GM19452 (cell line): ENCODE data around the gene THSD7A.

Experiments used
- ATAC-seq: cut with Tn5 transposase; IDR thresholded peaks from one replicate; pipeline ENCODE4 v1.9.1; 2021; ENCODE audit not compliant: unreplicated experiment

The THSD7A gene

GRCh38 chr7:11831736-11832495 lies at the start of gene THSD7A:
Gene THSD7A, minus strand, starts transcription at chr7:11832198. Its CDS starts 252 bp downstream, at chr7:11831946.
- no peak for ATAC-seq

DNA sequence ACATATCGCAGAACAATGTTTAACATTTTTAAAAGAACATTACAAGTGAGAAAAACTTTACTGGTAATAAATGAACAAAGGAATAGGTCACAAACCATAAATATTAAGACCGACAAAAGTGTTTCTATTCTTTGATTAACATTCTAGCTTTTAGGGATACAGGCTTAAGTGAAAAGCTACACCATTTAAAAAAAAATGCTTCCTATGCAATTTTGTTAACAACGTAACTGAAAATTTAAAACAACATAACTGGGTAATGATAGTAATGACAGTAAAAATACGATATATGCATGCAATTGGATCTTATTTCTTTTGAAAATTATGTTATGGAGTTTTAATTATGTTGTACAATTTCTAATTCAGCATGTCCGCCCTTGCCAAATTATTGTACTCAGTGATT lies 49.7 kb upstream of the THSD7A start:
- no peak for ATAC-seq

DNA sequence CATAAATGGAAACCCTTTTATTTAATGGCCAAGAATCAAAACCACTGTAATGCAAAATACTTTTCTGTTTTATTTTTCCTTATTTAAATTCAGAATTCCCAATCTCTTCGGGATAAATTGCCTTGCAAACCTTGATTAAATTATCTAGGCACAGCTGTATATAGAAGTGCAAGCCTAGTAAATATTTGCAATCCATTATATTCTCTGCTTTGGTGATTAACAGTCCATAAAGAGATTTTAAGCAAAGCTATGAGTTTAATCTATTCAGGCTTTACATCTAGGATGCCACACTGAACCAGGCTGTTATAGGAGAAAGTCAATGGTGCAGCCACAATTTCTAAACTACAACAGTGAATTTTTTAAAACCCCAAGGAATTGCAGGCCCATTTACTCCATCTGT lies 43.6 kb upstream of the THSD7A start:
- no peak for ATAC-seq

GRCh38 chr7:11865671-11866070 lies 33.7 kb upstream of the THSD7A start:
- ATAC-seq = no peak

DNA sequence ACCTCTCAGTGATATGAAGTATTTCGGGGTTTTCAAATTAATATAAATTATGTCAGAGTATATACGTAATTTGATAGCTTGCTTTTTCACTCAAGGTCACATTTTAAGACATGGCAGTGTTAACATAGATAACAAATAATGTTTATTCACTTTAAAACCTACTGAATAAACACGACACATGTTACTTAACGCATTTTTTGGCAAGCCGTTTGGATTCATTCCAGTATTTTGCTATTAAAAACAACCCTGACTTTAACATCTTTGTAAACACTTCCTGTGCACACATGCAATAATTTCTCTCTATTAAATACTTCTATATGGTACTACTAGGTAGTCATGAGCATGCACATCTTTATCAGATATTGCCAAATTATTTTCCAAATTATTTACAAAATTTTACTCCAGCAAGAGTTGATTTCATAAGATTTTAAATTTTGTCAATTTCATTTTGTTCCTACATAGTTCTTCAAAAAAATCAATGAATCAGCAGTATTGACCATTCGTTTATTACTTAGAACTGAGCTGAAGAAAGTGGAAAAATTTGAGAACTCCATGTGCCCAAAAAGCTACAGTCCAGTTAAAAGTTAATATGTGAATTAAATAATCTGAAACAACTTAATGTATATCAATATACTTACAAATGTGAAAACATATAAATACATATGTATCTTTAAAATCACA lies 26.8 kb upstream of the THSD7A start:
- ATAC-seq = no peak

DNA sequence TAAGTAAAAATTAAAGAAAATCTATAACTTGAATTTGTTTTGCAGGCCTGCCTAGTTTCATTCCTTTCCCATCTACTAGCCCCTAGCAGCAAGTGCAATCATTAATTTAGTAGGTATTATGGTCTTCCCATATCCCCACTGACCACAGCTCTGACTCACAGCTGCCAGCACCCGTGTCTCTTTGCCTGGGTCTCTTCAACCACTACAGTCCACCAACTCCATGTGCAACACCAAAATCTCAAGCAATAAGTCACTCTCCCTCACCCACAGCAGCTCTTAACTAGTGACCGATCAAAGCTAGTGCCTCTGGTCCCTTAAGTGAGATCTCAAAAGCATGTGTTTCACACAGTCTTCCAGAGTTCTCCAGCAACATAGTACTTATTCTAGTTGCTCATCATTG lies 26.0 kb upstream of the THSD7A start:
- ATAC-seq = no peak

DNA sequence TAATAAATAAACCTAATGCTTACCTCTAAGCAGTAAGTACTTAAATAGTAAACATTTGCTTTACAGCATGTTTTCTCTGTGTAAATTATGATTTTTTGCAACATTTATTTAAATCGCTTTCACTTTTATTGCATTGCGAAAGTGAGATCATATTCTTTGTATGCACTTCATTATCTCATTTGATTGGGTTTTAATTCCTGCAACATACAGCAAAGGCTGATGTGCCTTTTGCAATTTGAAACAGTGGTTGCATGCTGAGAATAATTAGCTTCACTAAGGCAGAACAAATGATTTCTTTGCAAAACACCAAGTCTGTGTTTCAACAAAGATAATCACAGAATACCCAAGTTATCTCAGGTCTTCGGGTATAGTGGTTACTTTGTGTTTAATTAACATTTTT lies 16.3 kb upstream of the THSD7A start:
- no peak for ATAC-seq

DNA sequence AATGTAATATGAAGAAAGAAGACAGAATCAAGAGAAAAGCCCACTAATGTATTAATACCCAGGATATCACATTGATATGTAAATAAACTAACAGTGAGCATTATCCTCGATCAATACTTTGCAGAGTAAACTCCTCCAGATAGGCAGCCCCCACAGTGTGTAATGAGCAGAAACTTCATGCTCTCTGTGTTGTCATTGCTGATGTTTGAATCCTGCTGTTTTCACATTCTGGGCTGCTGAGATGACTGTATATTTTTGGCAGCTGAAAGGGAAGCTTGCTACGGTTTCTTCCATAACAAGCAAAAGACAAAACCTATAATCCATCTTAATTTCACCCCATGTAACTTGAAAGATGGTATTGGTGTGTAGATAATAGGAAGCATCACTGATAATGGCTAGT lies 15.3 kb upstream of the THSD7A start:
- ATAC-seq = no peak

DNA sequence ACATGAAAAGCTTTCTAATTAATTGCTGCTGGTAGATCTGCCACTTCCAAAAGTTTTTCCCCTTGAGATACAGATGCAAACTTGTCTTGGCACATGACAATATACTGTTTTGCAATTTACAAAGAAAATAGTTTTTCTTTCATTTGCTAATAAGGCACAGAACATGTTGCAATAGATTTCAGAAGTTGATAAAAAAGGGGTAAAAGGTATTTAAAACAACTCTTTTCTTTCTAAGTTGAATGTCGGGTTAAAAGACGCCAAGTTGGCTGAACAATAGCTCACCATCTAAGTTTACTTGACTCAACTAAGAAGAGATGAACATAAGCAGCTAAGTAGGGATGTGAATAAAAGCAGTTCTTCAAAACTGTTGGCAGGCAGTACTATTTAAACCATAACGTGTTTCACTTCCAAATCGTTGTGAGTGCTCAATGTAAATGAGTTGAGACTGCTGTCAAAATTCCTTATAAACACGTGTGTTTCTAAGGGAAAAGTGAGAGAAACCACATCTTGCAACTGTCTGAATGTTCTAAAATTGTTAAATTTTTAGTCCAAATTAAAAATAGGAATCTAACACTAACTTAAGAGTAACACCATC lies 14.5 kb upstream of the THSD7A start:
- ATAC-seq = no peak

DNA sequence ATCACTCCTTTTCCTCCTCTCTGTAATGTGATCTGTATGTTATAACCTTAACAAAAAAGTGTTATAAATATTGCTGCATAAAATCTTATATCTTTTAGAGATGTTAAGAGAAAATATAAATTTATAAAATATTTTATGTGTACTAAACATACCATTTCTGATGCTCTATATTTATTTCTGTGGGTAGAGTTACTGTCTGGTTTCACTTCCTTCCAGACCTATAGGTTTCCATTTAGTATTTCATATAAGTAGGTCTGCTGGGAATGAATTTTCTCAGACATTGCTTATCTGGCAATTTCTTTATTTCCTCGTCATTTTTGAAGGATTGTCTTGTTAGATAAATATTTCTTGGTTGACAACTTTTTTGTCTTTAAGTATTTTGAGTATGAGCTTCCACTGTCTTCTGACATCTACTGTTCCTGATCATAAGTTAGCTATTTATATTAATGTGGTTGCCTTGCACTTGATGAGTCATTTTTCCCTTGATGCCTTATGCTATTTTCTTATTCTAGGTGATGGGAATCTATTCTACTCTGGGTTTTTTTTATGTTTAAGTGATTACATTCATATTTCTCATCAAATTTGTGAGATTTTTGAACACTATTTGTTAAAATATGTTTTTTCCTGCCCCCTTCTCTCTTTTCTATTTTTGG lies 11.2 kb upstream of the THSD7A start:
- ATAC-seq = no peak

- no peak for ATAC-seq
These were observed 9.7 kb upstream of the THSD7A start for GRCh38 chr7:11841657-11842056.

- ATAC-seq = no peak
These were observed 3.3 kb upstream of the THSD7A start for GRCh38 chr7:11835260-11835659.

GRCh38 chr7:11833431-11833830 lies 1.4 kb upstream of the THSD7A start:
- no peak for ATAC-seq

DNA sequence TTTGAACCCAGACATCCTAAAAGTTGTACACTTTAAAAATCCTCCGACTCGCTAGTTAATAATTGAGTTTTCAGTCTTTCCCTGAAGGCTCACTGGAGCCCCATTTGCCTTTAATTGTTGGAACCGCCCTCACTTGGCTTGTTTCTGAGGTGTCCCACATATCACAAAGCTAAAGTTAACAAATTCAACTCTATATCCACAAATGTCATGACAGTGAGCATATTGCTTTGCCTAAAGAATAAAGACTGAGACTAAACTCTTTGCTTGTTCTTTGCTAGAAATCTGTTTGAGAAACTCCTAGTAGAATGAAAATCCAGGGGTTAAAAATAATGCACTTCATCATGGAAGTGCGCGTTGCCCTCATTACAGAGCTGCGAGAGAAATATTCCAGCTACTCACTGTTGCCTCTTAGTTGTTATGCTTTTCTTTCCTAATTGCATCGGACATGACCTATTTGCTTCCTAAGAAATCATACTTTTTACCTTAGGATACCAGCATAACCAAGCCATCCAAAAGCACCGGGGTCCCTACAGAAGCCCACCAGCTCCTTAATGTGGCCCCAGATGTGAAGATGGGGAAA lies 752 bp downstream of the THSD7A start:
- ATAC-seq = no peak

- ATAC-seq = no peak
These were observed 1.3 kb downstream of the THSD7A start for GRCh38 chr7:11830582-11831155.

DNA sequence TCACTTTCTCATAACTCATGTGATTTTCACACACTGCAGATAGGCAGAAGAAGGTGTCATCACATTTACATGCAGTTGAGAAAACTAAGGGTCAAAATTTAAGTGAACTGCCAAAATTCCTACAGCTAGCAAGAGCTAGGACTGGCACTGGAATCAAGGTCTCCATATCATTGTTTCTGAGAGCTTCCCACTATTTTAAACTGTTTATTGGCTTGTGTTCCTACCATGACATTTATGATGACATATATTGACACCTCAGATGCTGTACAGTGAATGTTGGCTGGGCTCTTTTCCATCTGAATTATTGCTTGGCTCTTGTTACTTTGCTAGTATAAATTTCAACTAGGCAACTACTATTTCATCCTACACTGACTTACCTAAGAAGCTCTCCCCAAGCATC lies 2.0 kb downstream of the THSD7A start:
- ATAC-seq = no peak

DNA sequence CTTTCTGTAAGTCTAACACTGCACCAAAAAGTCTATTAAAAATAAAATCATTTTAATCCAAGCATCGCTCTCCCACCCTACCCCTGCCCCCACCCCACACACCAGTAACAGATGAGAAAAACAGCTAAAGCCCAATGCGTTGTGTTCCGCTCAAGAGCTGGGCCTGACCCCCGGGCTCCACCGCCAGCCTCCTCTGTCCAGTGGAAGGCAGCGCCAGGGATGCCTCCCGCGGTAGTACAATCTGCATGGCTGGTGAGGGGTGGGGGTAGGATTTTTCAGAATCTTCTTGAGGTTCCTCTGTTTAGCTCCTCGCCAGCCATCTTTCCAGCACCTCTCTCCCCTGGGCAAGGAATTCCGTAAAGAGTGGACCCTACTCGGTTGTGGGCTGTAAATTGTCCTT lies 12.1 kb downstream of the THSD7A start:
- no peak for ATAC-seq

DNA sequence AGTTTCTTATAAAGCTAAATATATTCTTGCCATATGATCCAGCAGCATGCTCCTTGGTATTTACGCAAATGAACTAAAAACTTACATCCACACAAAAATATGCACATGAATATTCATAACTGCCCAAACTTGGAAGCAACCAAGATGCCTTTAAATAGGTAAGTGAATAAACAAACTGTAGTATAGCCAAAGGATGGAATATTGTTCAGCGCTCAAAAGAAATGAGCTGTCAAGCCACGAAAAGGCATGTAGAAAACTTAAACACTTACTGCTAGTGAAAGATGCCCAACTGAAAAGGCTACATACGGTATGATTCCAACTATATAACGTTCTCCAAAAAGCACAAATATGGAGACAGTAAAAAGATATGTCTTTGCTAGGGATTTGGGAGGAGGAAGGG lies 12.7 kb downstream of the THSD7A start:
- ATAC-seq = no peak

DNA sequence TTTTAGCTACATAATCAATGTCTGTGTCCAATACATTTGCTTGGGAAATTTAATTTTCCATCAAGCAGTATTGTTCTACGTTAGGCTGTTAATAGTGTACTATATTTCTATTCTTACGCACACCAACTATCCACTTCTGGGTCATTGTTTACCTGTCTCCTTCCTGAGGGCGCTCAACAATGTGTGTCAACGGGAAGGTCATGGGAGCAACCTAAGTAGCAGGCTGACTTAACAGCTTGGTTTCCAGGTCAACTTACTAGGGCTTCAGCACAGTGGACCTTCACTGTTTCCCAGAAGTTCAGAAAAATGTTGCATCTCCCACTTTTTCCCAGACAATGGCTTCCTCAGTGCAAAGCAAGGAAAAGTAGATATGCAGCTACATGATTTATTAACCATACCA lies 13.7 kb downstream of the THSD7A start:
- ATAC-seq = no peak

DNA sequence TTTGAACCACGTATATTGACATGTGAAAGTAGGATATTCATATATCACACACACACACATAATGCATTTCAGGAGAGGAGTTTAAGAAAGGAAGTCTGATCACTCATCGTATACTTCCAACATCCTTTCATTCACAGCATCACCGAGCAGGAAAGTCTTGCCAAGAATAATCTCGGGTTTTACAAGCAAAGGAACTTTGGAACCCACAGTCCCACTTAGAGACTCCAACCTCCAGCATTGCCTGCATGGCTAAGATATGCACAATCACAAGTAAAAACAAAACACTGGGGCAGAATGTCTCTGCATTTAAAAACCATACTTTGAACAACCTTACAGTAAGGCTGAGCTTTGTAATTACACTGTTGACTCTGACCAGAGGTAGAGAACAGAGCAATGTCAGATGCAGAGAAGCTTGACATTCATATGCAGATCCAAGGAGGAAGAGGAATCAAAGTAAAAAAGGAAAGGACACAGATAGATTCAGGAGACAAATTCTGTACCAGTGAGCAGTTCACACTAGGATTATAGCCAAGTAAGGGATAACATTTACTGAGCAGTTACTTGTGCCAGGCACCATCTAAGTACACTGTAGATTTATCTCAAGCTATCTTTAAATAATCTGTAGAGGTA lies 14.8 kb downstream of the THSD7A start:
- no peak for ATAC-seq

DNA sequence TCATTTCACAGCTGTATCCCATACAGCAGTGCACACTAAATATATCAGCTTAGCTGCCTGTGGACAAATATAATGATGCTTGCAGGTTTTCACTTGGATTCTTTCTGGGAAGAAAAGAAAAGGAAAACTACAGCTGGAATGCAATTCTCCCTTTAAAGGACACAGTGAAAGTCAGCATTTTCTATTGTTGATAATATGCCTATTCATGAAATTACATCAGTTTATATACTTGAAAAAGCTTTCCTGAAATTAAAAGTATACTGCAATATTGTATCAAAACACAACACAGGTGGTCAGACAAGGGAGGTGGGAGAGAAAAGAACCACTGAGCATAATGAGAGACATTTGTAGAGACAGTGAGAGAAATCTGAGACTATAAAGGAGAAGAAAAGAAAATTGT lies 20.3 kb downstream of the THSD7A start:
- ATAC-seq = no peak
